HG02973 (cell line): ENCODE results near the gene FAHD1.
"Not testable (repeated sequence)": the region's sequence is repeated elsewhere in the genome, so short reads cannot be mapped to it uniquely, and the experiment has no call there.

ENCODE experiments used
- ATAC-seq: cut with Tn5 transposase; IDR thresholded peaks from one replicate; pipeline ENCODE4 v1.9.1; 2021; ENCODE audit warnings: moderate library complexity; ENCODE audit not compliant: unreplicated experiment

FAHD1 gene

GRCh38 chr16:1788708-1789100 lies 38.3 kb upstream of the FAHD1 start:
- ATAC-seq, result no peak

- no peak for ATAC-seq
Observed at GRCh38 chr16:1789643-1790045, 37.4 kb upstream of the FAHD1 start.

GRCh38 chr16:1790261-1790610 lies 36.8 kb upstream of the FAHD1 start:
- ATAC-seq, result no peak

GRCh38 chr16:1790611-1791255 lies 36.3 kb upstream of the FAHD1 start:
- no peak for ATAC-seq

- ATAC-seq, result no peak
Observed at GRCh38 chr16:1791256-1791942, 35.6 kb upstream of the FAHD1 start.

GRCh38 chr16:1791943-1792812 lies 34.8 kb upstream of the FAHD1 start:
- ATAC-seq, result no peak

GRCh38 chr16:1792836-1793577 lies 34.0 kb upstream of the FAHD1 start:
- no peak for ATAC-seq

GRCh38 chr16:1793578-1794220 lies 33.3 kb upstream of the FAHD1 start, which contains the start of gene IGFALS:
IGFALS (minus strand) TSS chr16:1793705; CDS start chr16:1793652, 53 bp downstream.
- no peak for ATAC-seq

- no peak for ATAC-seq
Observed at GRCh38 chr16:1794221-1794871, 32.7 kb upstream of the FAHD1 start.

- no peak for ATAC-seq
Observed at GRCh38 chr16:1794908-1795666, 31.9 kb upstream of the FAHD1 start.

GRCh38 chr16:1799263-1799662 lies 27.7 kb upstream of the FAHD1 start:
- not testable (repeated sequence) for ATAC-seq

- no peak for ATAC-seq
Observed at GRCh38 chr16:1800701-1801100, 26.3 kb upstream of the FAHD1 start.

GRCh38 chr16:1807626-1808025 lies 19.4 kb upstream of the FAHD1 start:
- ATAC-seq, result no peak

- no peak for ATAC-seq
Observed at GRCh38 chr16:1808691-1809090, 18.3 kb upstream of the FAHD1 start.

- no peak for ATAC-seq
Observed at GRCh38 chr16:1809281-1809801, 17.7 kb upstream of the FAHD1 start.

- ATAC-seq, result no peak
Observed at GRCh38 chr16:1810106-1810505, 16.9 kb upstream of the FAHD1 start.

GRCh38 chr16:1810536-1810935 lies 16.5 kb upstream of the FAHD1 start:
- ATAC-seq, result no peak

GRCh38 chr16:1812732-1813163 lies 14.3 kb upstream of the FAHD1 start:
- ATAC-seq, result no peak

- no peak for ATAC-seq
Observed at GRCh38 chr16:1815461-1815860, 11.5 kb upstream of the FAHD1 start.
